HEK293T (cell line): ENCODE data around the gene PSME3IP1.

Experiments
- CTCF ChIA-PET: fragments of 350-600 bp; formaldehyde crosslinking; extraction: SDS; loops from one replicate; lab custom pipeline; 2021; ENCODE audit warnings: antibody characterized with exemption, inconsistent platforms; lab: Yijun Ruan, JAX
- POLR2A ChIA-PET: fragments of 350-600 bp; formaldehyde crosslinking; extraction: SDS; loops from one replicate; lab custom pipeline; 2020; ENCODE audit warnings: antibody characterized with exemption, inconsistent platforms; lab: Yijun Ruan, JAX
- DNase-seq: peaks from one replicate; pipeline ENCODE4 v3.0.0; 2012; ENCODE audit warnings: mixed read lengths; ENCODE audit errors: extremely low spot score
- ARNT ChIP-seq: fragments of 450-650 bp; IDR thresholded peaks from 2 replicates; pipeline ENCODE4 v1.6.1; 2017; ENCODE audit warnings: mild to moderate bottlenecking
- BHLHE40 ChIP-seq: fragments of 450-650 bp; IDR thresholded peaks from 2 replicates; pipeline ENCODE4 v1.6.1; 2016; ENCODE audit warnings: mild to moderate bottlenecking, moderate library complexity, borderline replicate concordance
- CTBP1 ChIP-seq: fragments of 450-650 bp; IDR thresholded peaks from 2 replicates; pipeline ENCODE4 v1.6.1; 2016; ENCODE audit warnings: borderline replicate concordance
- ELF4 ChIP-seq: fragments of 450-650 bp; IDR thresholded peaks from 2 replicates; pipeline ENCODE4 v1.6.1; 2017; ENCODE audit warnings: antibody characterized with exemption
- FOXA1 ChIP-seq: fragments of 450-650 bp; IDR thresholded peaks from 2 replicates; pipeline ENCODE4 v1.6.1; 2016; ENCODE audit warnings: mild to moderate bottlenecking
- FOXK2 ChIP-seq: fragments of 450-650 bp; IDR thresholded peaks from 2 replicates; pipeline ENCODE4 v1.6.1; 2016; ENCODE audit warnings: mild to moderate bottlenecking
- FOXM1 ChIP-seq: fragments of 450-650 bp; IDR thresholded peaks from 2 replicates; pipeline ENCODE4 v1.6.1; 2017; ENCODE audit warnings: mild to moderate bottlenecking, borderline replicate concordance
- HDGF ChIP-seq: fragments of 450-650 bp; IDR thresholded peaks from 2 replicates; pipeline ENCODE4 v1.6.1; 2017; ENCODE audit warnings: antibody characterized with exemption, borderline replicate concordance
- L3MBTL2 ChIP-seq: fragments of 450-650 bp; conservative IDR thresholded peaks from 2 replicates; pipeline ENCODE4 v1.6.1; 2016; ENCODE audit warnings: mild to moderate bottlenecking
- LEF1 ChIP-seq: fragments of 450-650 bp; IDR thresholded peaks from 2 replicates; pipeline ENCODE4 v1.6.1; 2017; ENCODE audit warnings: mild to moderate bottlenecking, borderline replicate concordance
- NFRKB ChIP-seq: fragments of 450-650 bp; IDR thresholded peaks from 2 replicates; pipeline ENCODE4 v1.6.1; 2016; ENCODE audit warnings: mild to moderate bottlenecking, moderate library complexity
- PKNOX1 ChIP-seq: fragments of 450-650 bp; IDR thresholded peaks from 2 replicates; pipeline ENCODE4 v1.6.1; 2016
- SP1 ChIP-seq: fragments of 450-650 bp; IDR thresholded peaks from 2 replicates; pipeline ENCODE4 v1.6.1; 2017
- SUZ12 ChIP-seq: fragments of 450-650 bp; IDR thresholded peaks from 2 replicates; pipeline ENCODE4 v1.6.1; 2016; ENCODE audit warnings: mild to moderate bottlenecking
- TARDBP ChIP-seq: fragments of 450-650 bp; IDR thresholded peaks from 2 replicates; pipeline ENCODE4 v1.6.1; 2016
- ZNF384 ChIP-seq: fragments of 450-650 bp; IDR thresholded peaks from 2 replicates; pipeline ENCODE4 v1.6.1; 2016

PSME3IP1 gene

GRCh38 chr16:57118461-57119084 is 67.3 kb downstream of the PSME3IP1 start:
- ChIA-PET CTCF (interaction anchor here (1.3 kb wide), 1 partner anchor 154 kb away, joined by 3 read pairs; no protein-coding TSS in a partner anchor), POLR2A (no interaction called here)
- no peak for DNase-seq
- TF ChIP-seq SP1 (no peak), FOXM1 (no peak), HDGF (no peak), ZNF384 (no peak)

- TF ChIP-seq HDGF (no peak), FOXA1 (no peak), ELF4 (no peak), TARDBP (no peak), ZNF384 (no peak)
- POLR2A ChIA-PET: no interaction called here
- DNase-seq: no peak
- CTCF ChIA-PET: no interaction called here
Measured at GRCh38 chr16:57115514-57116182, 70.2 kb downstream of the PSME3IP1 start.

DNA sequence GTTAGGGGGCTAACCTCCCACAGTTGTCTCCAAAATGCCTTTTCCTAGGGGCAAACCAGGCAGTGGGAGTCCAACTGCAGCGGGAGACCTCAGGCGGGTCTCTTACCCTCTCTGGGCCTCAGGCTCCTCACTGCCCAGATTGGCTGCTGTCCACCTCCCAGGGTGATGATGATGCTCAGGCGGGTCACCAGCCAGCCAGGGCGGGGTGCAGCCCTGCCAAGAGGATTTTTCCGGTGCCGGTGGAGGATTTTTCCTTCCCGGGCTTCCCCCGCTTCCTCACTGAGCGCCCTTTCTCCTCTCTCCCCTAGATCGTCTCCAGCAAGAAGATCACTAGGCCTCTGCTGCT is 70.7 kb downstream of the PSME3IP1 start:
- DNase-seq: no peak
- ChIA-PET POLR2A (no interaction called here), CTCF (no interaction called here)
- TF ChIP-seq CTBP1: no peak
- TF ChIP-seq FOXK2: no peak
- TF ChIP-seq ELF4: no peak
- TF ChIP-seq HDGF: no peak
- no peak for TF ChIP-seq FOXA1
- no peak for TF ChIP-seq TARDBP
- TF ChIP-seq L3MBTL2: no peak

DNA sequence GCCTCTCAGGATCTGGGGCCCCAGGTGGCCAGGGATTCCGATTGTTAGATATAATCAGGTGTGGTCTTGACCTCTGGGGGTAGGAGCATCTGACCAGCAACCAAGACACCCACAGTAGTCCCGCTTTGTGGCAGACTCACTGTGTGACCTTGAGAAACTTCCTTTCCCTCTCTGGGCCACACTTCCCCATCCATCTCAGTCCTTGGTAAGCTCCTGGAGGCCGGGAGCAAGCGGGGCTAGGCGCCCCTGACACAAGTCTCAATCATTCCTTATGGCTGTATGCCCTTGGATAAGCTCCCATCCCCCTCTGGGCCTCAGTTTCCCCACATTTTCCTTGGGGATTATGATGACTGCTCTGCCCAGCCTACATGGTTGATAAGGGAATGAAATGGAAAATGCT is 72.2 kb downstream of the PSME3IP1 start:
- ChIA-PET CTCF (no interaction called here), POLR2A (interaction anchor here (1.0 kb wide), 1 partner anchor 21 kb away, joined by 3 read pairs; the partner anchor contains the start of gene CPNE2)

DNA sequence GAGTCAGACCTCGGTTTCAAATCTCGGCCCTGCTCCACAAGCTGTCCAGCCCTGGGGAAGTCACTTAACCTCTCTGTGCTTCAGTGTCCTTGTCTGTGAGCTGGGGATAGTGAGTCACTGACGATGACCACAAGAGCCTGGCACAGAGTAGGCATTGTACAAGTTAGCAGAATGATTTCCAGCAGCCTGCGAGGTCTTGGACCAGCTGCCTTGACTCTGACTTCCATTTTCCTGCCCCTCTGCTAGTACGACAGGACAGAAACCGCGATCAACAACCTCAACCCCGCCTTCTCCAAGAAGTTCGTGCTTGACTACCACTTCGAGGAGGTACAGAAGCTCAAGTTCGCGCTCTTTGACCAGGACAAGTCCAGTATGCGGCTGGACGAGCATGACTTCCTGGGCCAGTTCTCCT is 72.8 kb downstream of the PSME3IP1 start:
- DNase-seq: no peak
- POLR2A ChIA-PET: interaction anchor here (1.0 kb wide), 1 partner anchor 21 kb away, joined by 3 read pairs; the partner anchor contains the start of gene CPNE2
- CTCF ChIA-PET: no interaction called here
- TF ChIP-seq LEF1 (no peak), BHLHE40 (no peak), L3MBTL2 (no peak), HDGF (no peak), SUZ12 (no peak), NFRKB (no peak), CTBP1 (no peak), ARNT (no peak), SP1 (no peak), ELF4 (no peak), FOXA1 (no peak), PKNOX1 (no peak), TARDBP (no peak), ZNF384 (no peak), FOXK2 (no peak), FOXM1 (no peak)

More for the DNA sequence above, 72.2 kb downstream of the PSME3IP1 start:
- no peak for DNase-seq
- TF ChIP-seq SUZ12: no peak
- no peak for TF ChIP-seq PKNOX1
- TF ChIP-seq CTBP1: no peak
- TF ChIP-seq ARNT: no peak
- TF ChIP-seq FOXA1: no peak
- no peak for TF ChIP-seq L3MBTL2
- TF ChIP-seq LEF1: no peak
- TF ChIP-seq SP1: no peak
- no peak for TF ChIP-seq ZNF384
- no peak for TF ChIP-seq TARDBP
- no peak for TF ChIP-seq ELF4
- no peak for TF ChIP-seq HDGF
- TF ChIP-seq FOXM1: no peak
- TF ChIP-seq NFRKB: no peak
- no peak for TF ChIP-seq FOXK2
- TF ChIP-seq BHLHE40: no peak

GRCh38 chr16:57112403-57113041 is 73.3 kb downstream of the PSME3IP1 start:
- DNase-seq: no peak
- no peak for TF ChIP-seq FOXK2
- TF ChIP-seq TARDBP: no peak
- no peak for TF ChIP-seq ZNF384
- TF ChIP-seq ELF4: no peak
- no peak for TF ChIP-seq ARNT
- TF ChIP-seq BHLHE40: no peak
- no peak for TF ChIP-seq FOXM1
- TF ChIP-seq FOXA1: no peak
- TF ChIP-seq SP1: no peak
- TF ChIP-seq LEF1: no peak
- TF ChIP-seq PKNOX1: no peak
- TF ChIP-seq NFRKB: no peak
- POLR2A ChIA-PET: no interaction called here
- CTCF ChIA-PET: no interaction called here
